WERI-Rb-1 (cell line): ENCODE measurements around the gene TTLL1.
"Not testable (repeated sequence)": the region's sequence is repeated elsewhere in the genome, so short reads cannot be mapped to it uniquely, and the experiment has no call there.

Experiments
- DNase-seq: peaks from one replicate; pipeline ENCODE4 v3.0.0-alpha.2; 2020
- H3K27ac ChIP-seq: fragments of 250-450 bp; sonication (Bioruptor Pico); 2 replicates; pipeline ENCODE4 v1.5.1; 2020; ENCODE audit warnings: mild to moderate bottlenecking, moderate library complexity
- H3K27me3 ChIP-seq: fragments of 250-450 bp; sonication (Bioruptor Pico); 2 replicates; pipeline ENCODE4 v1.5.1; 2021; ENCODE audit warnings: mild to moderate bottlenecking, low read depth, moderate library complexity; ENCODE audit not compliant: insufficient read depth, severe bottlenecking
- H3K36me3 ChIP-seq: fragments of 250-450 bp; sonication (Bioruptor Pico); 2 replicates; pipeline ENCODE4 v1.5.1; 2020; ENCODE audit warnings: mild to moderate bottlenecking, moderate library complexity
- H3K4me3 ChIP-seq: 2 replicates; pipeline ENCODE4 v1.5.1; 2011; ENCODE audit warnings: low read depth, mild to moderate bottlenecking, control low read depth, low read length
- H3K9me3 ChIP-seq: fragments of 250-450 bp; sonication (Bioruptor Pico); 2 replicates; pipeline ENCODE4 v1.5.1; 2021; ENCODE audit warnings: mild to moderate bottlenecking, moderate library complexity; ENCODE audit not compliant: severe bottlenecking
- TF ChIP-seq, protein P1 (sequence below): IDR thresholded peaks from 2 replicates; pipeline ENCODE4 v1.5.1; 2011; ENCODE audit warnings: low read depth, mild to moderate bottlenecking, control low read depth, inconsistent platforms, low read length

Gene TTLL1

GRCh38 chr22:43002202-43002586 lies 87.0 kb downstream of the TTLL1 start:
- no peaks in the 10 kb centered on the region for H3K36me3 ChIP-seq
- no peak overlapping the region for H3K4me3 ChIP-seq
- H3K27ac ChIP-seq = no peak overlapping the region
- DNase-seq = no peak
- no peaks in the 10 kb centered on the region for H3K27me3 ChIP-seq
- TF ChIP-seq, protein P1, sequence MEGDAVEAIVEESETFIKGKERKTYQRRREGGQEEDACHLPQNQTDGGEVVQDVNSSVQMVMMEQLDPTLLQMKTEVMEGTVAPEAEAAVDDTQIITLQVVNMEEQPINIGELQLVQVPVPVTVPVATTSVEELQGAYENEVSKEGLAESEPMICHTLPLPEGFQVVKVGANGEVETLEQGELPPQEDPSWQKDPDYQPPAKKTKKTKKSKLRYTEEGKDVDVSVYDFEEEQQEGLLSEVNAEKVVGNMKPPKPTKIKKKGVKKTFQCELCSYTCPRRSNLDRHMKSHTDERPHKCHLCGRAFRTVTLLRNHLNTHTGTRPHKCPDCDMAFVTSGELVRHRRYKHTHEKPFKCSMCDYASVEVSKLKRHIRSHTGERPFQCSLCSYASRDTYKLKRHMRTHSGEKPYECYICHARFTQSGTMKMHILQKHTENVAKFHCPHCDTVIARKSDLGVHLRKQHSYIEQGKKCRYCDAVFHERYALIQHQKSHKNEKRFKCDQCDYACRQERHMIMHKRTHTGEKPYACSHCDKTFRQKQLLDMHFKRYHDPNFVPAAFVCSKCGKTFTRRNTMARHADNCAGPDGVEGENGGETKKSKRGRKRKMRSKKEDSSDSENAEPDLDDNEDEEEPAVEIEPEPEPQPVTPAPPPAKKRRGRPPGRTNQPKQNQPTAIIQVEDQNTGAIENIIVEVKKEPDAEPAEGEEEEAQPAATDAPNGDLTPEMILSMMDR = no peak
- peaks cover 3% of the 10 kb centered on the region for H3K9me3 ChIP-seq

- no peaks in the 10 kb centered on the region for H3K27me3 ChIP-seq
- TF ChIP-seq, protein P1 = no peak
- peaks cover 3% of the 10 kb centered on the region for H3K9me3 ChIP-seq
- no peaks in the 10 kb centered on the region for H3K36me3 ChIP-seq
- no peak for DNase-seq
- no peak overlapping the region for H3K27ac ChIP-seq
- H3K4me3 ChIP-seq = no peak overlapping the region
These were observed 87.7 kb downstream of the TTLL1 start for GRCh38 chr22:43001271-43002201.

- no peak for DNase-seq
- TF ChIP-seq, protein P1 = no peak
- H3K9me3 ChIP-seq = peaks cover 3% of the 10 kb centered on the region
- no peaks in the 10 kb centered on the region for H3K36me3 ChIP-seq
- H3K4me3 ChIP-seq = no peak overlapping the region
- H3K27me3 ChIP-seq = no peaks in the 10 kb centered on the region
- H3K27ac ChIP-seq = no peak overlapping the region
These were observed 88.6 kb downstream of the TTLL1 start for GRCh38 chr22:43000441-43001175.

GRCh38 chr22:42997582-42998090 lies 91.6 kb downstream of the TTLL1 start:
- TF ChIP-seq, protein P1 = no peak
- DNase-seq = no peak
- H3K27me3 ChIP-seq = no peaks in the 10 kb centered on the region
- H3K4me3 ChIP-seq = no peak overlapping the region
- no peak overlapping the region for H3K27ac ChIP-seq
- H3K36me3 ChIP-seq = no peaks in the 10 kb centered on the region
- peaks cover 3% of the 10 kb centered on the region for H3K9me3 ChIP-seq

DNA sequence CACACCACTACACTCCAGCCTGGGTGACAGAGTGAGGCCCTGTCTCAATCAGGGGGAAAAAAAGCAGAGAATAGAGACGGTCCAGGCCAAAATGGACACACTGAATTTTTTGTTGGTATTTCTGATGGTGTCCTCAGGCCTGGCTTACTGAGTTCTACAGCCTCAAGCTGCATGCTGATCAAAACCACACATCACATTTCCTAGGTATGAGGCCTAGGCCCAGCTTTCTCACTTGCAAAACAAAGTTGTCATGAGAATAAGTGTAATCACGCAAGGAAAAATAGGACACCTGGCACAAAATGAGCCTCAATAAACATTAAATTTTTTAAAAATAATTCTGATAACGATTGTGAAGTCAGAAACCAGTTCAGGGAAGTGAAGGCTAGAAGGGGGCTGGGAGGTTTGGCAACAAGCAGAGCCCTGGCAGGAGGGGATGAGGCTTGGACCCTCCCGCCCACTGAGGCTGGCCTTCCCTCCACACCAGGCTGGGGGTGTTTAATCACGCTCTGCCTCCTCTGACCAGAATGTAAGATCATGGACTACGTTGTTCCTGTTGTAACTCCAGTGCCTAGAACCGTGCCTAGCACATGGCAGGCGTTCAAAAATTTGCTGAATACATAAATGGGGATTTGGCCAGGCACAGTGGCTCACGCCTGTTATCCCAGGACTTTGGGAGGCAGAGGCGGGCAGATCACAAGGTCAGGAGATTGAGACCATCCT lies 92.4 kb downstream of the TTLL1 start:
- no peaks in the 10 kb centered on the region for H3K27me3 ChIP-seq
- TF ChIP-seq, protein P1 = no peak
- DNase-seq = no peak
- peaks cover 3% of the 10 kb centered on the region for H3K9me3 ChIP-seq
- H3K36me3 ChIP-seq = no peaks in the 10 kb centered on the region
- no peak overlapping the region for H3K4me3 ChIP-seq
- H3K27ac ChIP-seq = no peak overlapping the region

DNA sequence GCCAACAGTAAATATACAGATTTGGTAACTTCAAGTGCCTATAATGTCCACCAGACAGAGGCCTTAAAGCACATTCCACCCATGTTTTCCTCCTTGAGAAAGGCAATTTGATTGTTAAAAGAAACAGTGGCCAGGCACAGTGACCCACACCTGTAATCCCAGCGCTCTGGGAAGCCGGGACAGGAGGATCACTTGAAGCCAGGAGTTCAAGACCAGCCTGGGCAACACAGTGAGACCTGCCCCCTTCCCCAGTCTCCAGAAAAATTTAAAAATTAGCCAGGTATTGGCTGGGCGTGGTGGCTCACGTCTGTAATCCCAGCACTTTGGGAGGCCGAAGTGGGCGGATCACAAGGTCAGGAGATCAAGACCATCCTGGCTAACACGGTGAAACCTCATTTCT lies 93.5 kb downstream of the TTLL1 start:
- not testable (repeated sequence) for H3K4me3 ChIP-seq, H3K27me3 ChIP-seq, DNase-seq, H3K36me3 ChIP-seq, H3K9me3 ChIP-seq, H3K27ac ChIP-seq
